Measurements from ENCODE around the gene LMTK3.

LMTK3 gene

GRCh38 chr19:48477067-48477685, 34.5 kb downstream of the LMTK3 start:
- ChIA-PET CTCF (interaction anchor here (1.9 kb wide), 1 partner anchor 11 kb away, joined by 4 read pairs; no protein-coding TSS in a partner anchor), POLR2A (no interaction called here)
- Histone ChIP-seq H3K4me1 (ENCODE audit: control extremely low read depth in 1 of 4, control insufficient read depth in 4 of 4, insufficient read depth in 4 of 4, low read length in 3 of 4) (peaks cover 0 to 19% (median 13%) of the 10 kb centered on the region in 4 experiments), H3K27ac (ENCODE audit: insufficient read depth in 1 of 2, low read depth in 1 of 2, low read length in 2 of 2, poor library complexity in 1 of 2, severe bottlenecking in 2 of 2) (no peak overlapping the region), H3K9me3 (ENCODE audit: control extremely low read depth in 1 of 5, control insufficient read depth in 4 of 5, insufficient read depth in 2 of 5, low read depth in 1 of 5, low read length in 4 of 5) (no peaks in the 10 kb centered on the region), H3K27me3 (replicated peaks in 2 of 5; ENCODE audit: control insufficient read depth in 4 of 5, insufficient read depth in 5 of 5, low read length in 4 of 5) (no peaks in the 10 kb centered on the region), H3K36me3 (ENCODE audit: control insufficient read depth in 4 of 4, insufficient read depth in 4 of 4, low read length in 3 of 4) (peaks cover 8 to 65% (median 58%) of the 10 kb centered on the region in 4 experiments), H3K4me3 (ENCODE audit: control insufficient read depth in 1 of 7, extremely low read depth in 1 of 7, insufficient read depth in 4 of 7, low read depth in 2 of 7, low read length in 6 of 7) (no peak overlapping the region)
- 90% methylated on average over 10 of the region's 10 CpGs for WGBS (ENCODE audit: insufficient coverage)
- DNase-seq: no peak

- peaks cover 8 to 75% (median 64%) of the 10 kb centered on the region in 4 experiments for H3K36me3 ChIP-seq (ENCODE audit: control insufficient read depth in 4 of 4, insufficient read depth in 4 of 4, low read length in 3 of 4)
- ChIA-PET CTCF (interaction anchor here (1.0 to 1.9 kb wide), 2 partner anchors 12 to 13 kb away, joined by 3 to 4 read pairs; no protein-coding TSS in a partner anchor), POLR2A (no interaction called here)
- H3K4me3 ChIP-seq (ENCODE audit: control insufficient read depth in 1 of 7, extremely low read depth in 1 of 7, insufficient read depth in 4 of 7, low read depth in 2 of 7, low read length in 6 of 7): no peak overlapping the region
- H3K27ac ChIP-seq (ENCODE audit: insufficient read depth in 1 of 2, low read depth in 1 of 2, low read length in 2 of 2, poor library complexity in 1 of 2, severe bottlenecking in 2 of 2): no peak overlapping the region
- no peaks in the 10 kb centered on the region for H3K27me3 ChIP-seq (replicated peaks in 2 of 5; ENCODE audit: control insufficient read depth in 4 of 5, insufficient read depth in 5 of 5, low read length in 4 of 5)
- no peaks in the 10 kb centered on the region for H3K9me3 ChIP-seq (ENCODE audit: control extremely low read depth in 1 of 5, control insufficient read depth in 4 of 5, insufficient read depth in 2 of 5, low read depth in 1 of 5, low read length in 4 of 5)
- no peak for DNase-seq
- 97% methylated on average over 4 of the region's 9 CpGs for WGBS (ENCODE audit: insufficient coverage)
- peaks cover 0 to 15% (median 6%) of the 10 kb centered on the region in 4 experiments for H3K4me1 ChIP-seq (ENCODE audit: control extremely low read depth in 1 of 4, control insufficient read depth in 4 of 4, insufficient read depth in 4 of 4, low read length in 3 of 4)
These were observed 35.5 kb downstream of the LMTK3 start for GRCh38 chr19:48476176-48476575.

GRCh38 chr19:48475369-48476068, 36.1 kb downstream of the LMTK3 start:
- WGBS (ENCODE audit: insufficient coverage): 96% methylated on average over 17 of the region's 17 CpGs
- DNase-seq: no peak
- Histone ChIP-seq H3K36me3 (ENCODE audit: control insufficient read depth in 4 of 4, insufficient read depth in 4 of 4, low read length in 3 of 4) (peaks cover 8 to 81% (median 69%) of the 10 kb centered on the region in 4 experiments), H3K4me3 (ENCODE audit: control insufficient read depth in 1 of 7, extremely low read depth in 1 of 7, insufficient read depth in 4 of 7, low read depth in 2 of 7, low read length in 6 of 7) (no peak overlapping the region), H3K27me3 (replicated peaks in 2 of 5; ENCODE audit: control insufficient read depth in 4 of 5, insufficient read depth in 5 of 5, low read length in 4 of 5) (no peaks in the 10 kb centered on the region), H3K4me1 (ENCODE audit: control extremely low read depth in 1 of 4, control insufficient read depth in 4 of 4, insufficient read depth in 4 of 4, low read length in 3 of 4) (peaks cover 0 to 9% (median 4%) of the 10 kb centered on the region in 4 experiments), H3K27ac (ENCODE audit: insufficient read depth in 1 of 2, low read depth in 1 of 2, low read length in 2 of 2, poor library complexity in 1 of 2, severe bottlenecking in 2 of 2) (no peak overlapping the region), H3K9me3 (ENCODE audit: control extremely low read depth in 1 of 5, control insufficient read depth in 4 of 5, insufficient read depth in 2 of 5, low read depth in 1 of 5, low read length in 4 of 5) (no peaks in the 10 kb centered on the region)
- ChIA-PET POLR2A (no interaction called here), CTCF (interaction anchor here (1.0 to 1.9 kb wide), 2 partner anchors 12 to 14 kb away, joined by 3 to 4 read pairs; no protein-coding TSS in a partner anchor)

- DNase-seq: no peak
- Histone ChIP-seq H3K9me3 (ENCODE audit: control extremely low read depth in 1 of 5, control insufficient read depth in 4 of 5, insufficient read depth in 2 of 5, low read depth in 1 of 5, low read length in 4 of 5) (no peaks in the 10 kb centered on the region), H3K36me3 (ENCODE audit: control insufficient read depth in 4 of 4, insufficient read depth in 4 of 4, low read length in 3 of 4) (peaks cover 8 to 79% (median 67%) of the 10 kb centered on the region in 4 experiments), H3K27me3 (replicated peaks in 2 of 5; ENCODE audit: control insufficient read depth in 4 of 5, insufficient read depth in 5 of 5, low read length in 4 of 5) (no peaks in the 10 kb centered on the region), H3K4me3 (ENCODE audit: control insufficient read depth in 1 of 7, extremely low read depth in 1 of 7, insufficient read depth in 4 of 7, low read depth in 2 of 7, low read length in 6 of 7) (no peak overlapping the region), H3K27ac (ENCODE audit: insufficient read depth in 1 of 2, low read depth in 1 of 2, low read length in 2 of 2, poor library complexity in 1 of 2, severe bottlenecking in 2 of 2) (no peak overlapping the region), H3K4me1 (ENCODE audit: control extremely low read depth in 1 of 4, control insufficient read depth in 4 of 4, insufficient read depth in 4 of 4, low read length in 3 of 4) (peaks cover 0 to 10% (median 9%) of the 10 kb centered on the region in 4 experiments)
- CTCF ChIA-PET: no interaction called here
- POLR2A ChIA-PET: interaction anchor here (0.6 kb wide), 1 partner anchor 21 kb away, joined by 3 read pairs; no protein-coding TSS in a partner anchor
- WGBS (ENCODE audit: insufficient coverage): 96% methylated on average over 16 of the region's 16 CpGs
These were observed 37.5 kb downstream of the LMTK3 start for GRCh38 chr19:48474084-48474592.

- Histone ChIP-seq H3K27me3 (replicated peaks in 2 of 5; ENCODE audit: control insufficient read depth in 4 of 5, insufficient read depth in 5 of 5, low read length in 4 of 5) (no peaks in the 10 kb centered on the region), H3K9me3 (ENCODE audit: control extremely low read depth in 1 of 5, control insufficient read depth in 4 of 5, insufficient read depth in 2 of 5, low read depth in 1 of 5, low read length in 4 of 5) (no peaks in the 10 kb centered on the region), H3K4me1 (ENCODE audit: control extremely low read depth in 1 of 4, control insufficient read depth in 4 of 4, insufficient read depth in 4 of 4, low read length in 3 of 4) (peaks cover 0 to 13% (median 12%) of the 10 kb centered on the region in 4 experiments), H3K36me3 (ENCODE audit: control insufficient read depth in 4 of 4, insufficient read depth in 4 of 4, low read length in 3 of 4) (peaks cover 8 to 75% (median 65%) of the 10 kb centered on the region in 4 experiments), H3K27ac (ENCODE audit: insufficient read depth in 1 of 2, low read depth in 1 of 2, low read length in 2 of 2, poor library complexity in 1 of 2, severe bottlenecking in 2 of 2) (no peak overlapping the region), H3K4me3 (ENCODE audit: control insufficient read depth in 1 of 7, extremely low read depth in 1 of 7, insufficient read depth in 4 of 7, low read depth in 2 of 7, low read length in 6 of 7) (no peak overlapping the region)
- DNase-seq: no peak
- CTCF ChIA-PET: no interaction called here
- POLR2A ChIA-PET: interaction anchor here (0.6 kb wide), 1 partner anchor 109 kb away, joined by 4 read pairs; the partner anchor contains the start of genes SYNGR4 and TMEM143
- 92% methylated on average over 13 of the region's 14 CpGs for WGBS (ENCODE audit: insufficient coverage)
These were observed 38.3 kb downstream of the LMTK3 start for GRCh38 chr19:48473161-48473966.

- ChIA-PET CTCF (no interaction called here), POLR2A (no interaction called here)
- WGBS (ENCODE audit: insufficient coverage): 100% methylated on average over 4 of the region's 4 CpGs
- Histone ChIP-seq H3K4me1 (ENCODE audit: control extremely low read depth in 1 of 4, control insufficient read depth in 4 of 4, insufficient read depth in 4 of 4, low read length in 3 of 4) (peaks cover 0 to 18% (median 16%) of the 10 kb centered on the region in 4 experiments), H3K9me3 (ENCODE audit: control extremely low read depth in 1 of 5, control insufficient read depth in 4 of 5, insufficient read depth in 2 of 5, low read depth in 1 of 5, low read length in 4 of 5) (no peaks in the 10 kb centered on the region), H3K36me3 (ENCODE audit: control insufficient read depth in 4 of 4, insufficient read depth in 4 of 4, low read length in 3 of 4) (peaks cover 8 to 64% (median 53%) of the 10 kb centered on the region in 4 experiments), H3K4me3 (ENCODE audit: control insufficient read depth in 1 of 7, extremely low read depth in 1 of 7, insufficient read depth in 4 of 7, low read depth in 2 of 7, low read length in 6 of 7) (no peak overlapping the region), H3K27ac (ENCODE audit: insufficient read depth in 1 of 2, low read depth in 1 of 2, low read length in 2 of 2, poor library complexity in 1 of 2, severe bottlenecking in 2 of 2) (no peak overlapping the region), H3K27me3 (replicated peaks in 2 of 5; ENCODE audit: control insufficient read depth in 4 of 5, insufficient read depth in 5 of 5, low read length in 4 of 5) (no peaks in the 10 kb centered on the region)
- no peak for DNase-seq
These were observed 39.8 kb downstream of the LMTK3 start for GRCh38 chr19:48471836-48472235.
